Endothelial cell of umbilical vein (primary cell): ENCODE measurements around the gene MIOS. TPM values are rescaled to one million over a fixed set of nuclear protein-coding genes. Genes with fewer than 3 reads are reported as not detected.

Source experiments
- BruUV-seq: library from RNA; stranded (reverse); fragments of 400-500 nt; replicated peaks from 2 replicates; lab custom pipeline; 2021; lab: Mats Ljungman, UMichigan
- CTCF ChIA-PET: fragments of 300-600, 350-600 bp; sonication (Branson Sonifier 250); formaldehyde crosslinking; loops from one replicate; lab custom pipeline; 2021; ENCODE audit warnings: antibody characterized with exemption, inconsistent platforms; lab: Charles Lee
- POLR2A ChIA-PET: fragments of 300-600, 350-600 bp; sonication (Branson Sonifier 250); formaldehyde crosslinking; loops from one replicate; lab custom pipeline; 2021; ENCODE audit warnings: antibody characterized with exemption, inconsistent platforms; lab: Charles Lee
- DNase-seq: peaks from one replicate; pipeline ENCODE4 v3.0.0-alpha.2; 2011; ENCODE audit warnings: low read depth, low spot score
- FAIRE-seq: peaks from 2 replicates; lab custom pipeline; 2011; peaks lifted over from hg19 to GRCh38; lab: Jason Lieb, UNC
- H2AFZ ChIP-seq: 2 replicates; pipeline ENCODE4 v1.6.0; 2012; ENCODE audit warnings: low read depth, low read length, control low read depth, inconsistent platforms
- H3K27ac ChIP-seq: 2 replicates; pipeline ENCODE4 v1.5.1; 2011; ENCODE audit warnings: low read depth, mild to moderate bottlenecking, control low read depth, low read length, moderate library complexity; ENCODE audit not compliant: insufficient read depth
- H3K27me3 ChIP-seq, 2 experiments: 2 replicates each; pipeline versions ENCODE4 v1.6.0 to v1.6.1; 2011; ENCODE audit warnings: low read length in 2 of 2, mixed read lengths in 1 of 2; ENCODE audit not compliant: control insufficient read depth in 2 of 2, insufficient read depth in 2 of 2
- H3K36me3 ChIP-seq, 2 experiments: 2 replicates in 1 of 2; 3 replicates in 1 of 2; pipeline ENCODE4 v1.5.1; 2011; ENCODE audit warnings: low read length in 2 of 2, mild to moderate bottlenecking in 1 of 2, moderate library complexity in 1 of 2; ENCODE audit not compliant: control insufficient read depth in 2 of 2, insufficient read depth in 2 of 2; ENCODE audit errors: extremely low read depth in 1 of 2
- H3K4me1 ChIP-seq: 3 replicates; pipeline ENCODE4 v1.5.1; 2011; ENCODE audit warnings: mild to moderate bottlenecking, low read length; ENCODE audit not compliant: control insufficient read depth, insufficient read depth; ENCODE audit errors: extremely low read depth
- H3K4me2 ChIP-seq: 2 replicates; pipeline ENCODE4 v1.6.1; 2011; ENCODE audit warnings: low read length, control low read depth, mixed read lengths; ENCODE audit not compliant: insufficient read depth
- H3K4me3 ChIP-seq, 3 experiments: fragments of 200-600 bp in 1 of 3; sonication (generic), shearing (Covaris generic) in 1 of 3; replicated peaks in 1 of 3; 2 replicates each; pipeline ENCODE4 v1.5.1; 2011 to 2016; ENCODE audit warnings: control low read depth in 3 of 3, low read length in 3 of 3, mild to moderate bottlenecking in 2 of 3, inconsistent platforms in 1 of 3, low read depth in 1 of 3, moderate library complexity in 1 of 3; ENCODE audit not compliant: insufficient read depth in 1 of 3
- H3K79me2 ChIP-seq: 2 replicates; pipeline ENCODE4 v1.6.0; 2012; ENCODE audit warnings: low read length, inconsistent platforms; ENCODE audit not compliant: control insufficient read depth, insufficient read depth
- H3K9ac ChIP-seq: replicated peaks from 2 replicates; pipeline ENCODE3; 2011; ENCODE audit warnings: low read length, control low read depth; ENCODE audit not compliant: insufficient read depth; ENCODE audit errors: extremely low read depth
- H3K9me1 ChIP-seq: replicated peaks from 3 replicates; pipeline ENCODE4 v1.6.0; 2011; ENCODE audit warnings: mild to moderate bottlenecking, low read length; ENCODE audit not compliant: control insufficient read depth, insufficient read depth; ENCODE audit errors: extremely low read depth
- H3K9me3 ChIP-seq: replicated peaks from 2 replicates; pipeline ENCODE4 v1.5.1; 2012; ENCODE audit warnings: low read length, inconsistent platforms; ENCODE audit not compliant: control insufficient read depth, insufficient read depth
- H4K20me1 ChIP-seq: replicated peaks from 2 replicates; pipeline ENCODE3; 2011; ENCODE audit warnings: mild to moderate bottlenecking, low read length; ENCODE audit not compliant: control insufficient read depth, insufficient read depth; ENCODE audit errors: extremely low read depth
- EZH2 ChIP-seq: IDR thresholded peaks from 2 replicates; pipeline ENCODE4 v1.6.1; 2012; ENCODE audit warnings: borderline replicate concordance, low read depth, mild to moderate bottlenecking, moderate library complexity, low read length, inconsistent platforms; ENCODE audit not compliant: severe bottlenecking
- FOS ChIP-seq: IDR thresholded peaks from 2 replicates; pipeline ENCODE4 v1.6.1; 2011; ENCODE audit warnings: mild to moderate bottlenecking, low read length, moderate library complexity, borderline replicate concordance; ENCODE audit not compliant: insufficient read depth
- GATA2 ChIP-seq: IDR thresholded peaks from 2 replicates; pipeline ENCODE4 v1.7.0; 2011; ENCODE audit warnings: low read depth, mild to moderate bottlenecking, moderate library complexity, mixed read lengths, low read length; ENCODE audit not compliant: insufficient read length, insufficient read depth
- JUN ChIP-seq: IDR thresholded peaks from 2 replicates; pipeline ENCODE4 v1.6.1; 2011; ENCODE audit warnings: borderline replicate concordance, low read depth; ENCODE audit not compliant: insufficient read length, insufficient read depth
- MYC ChIP-seq: IDR thresholded peaks from one replicate; pipeline ENCODE4 v1.6.1; 2011; ENCODE audit warnings: mild to moderate bottlenecking, low read depth, low read length
- POLR2A ChIP-seq: IDR thresholded peaks from 2 replicates; pipeline ENCODE4 v1.6.1; 2012; ENCODE audit warnings: low read depth, mild to moderate bottlenecking, control low read depth, low read length
- POLR2AphosphoS5 ChIP-seq: IDR thresholded peaks from 2 replicates; pipeline ENCODE4 v1.6.1; 2012; ENCODE audit warnings: low read depth, mild to moderate bottlenecking, control low read depth, low read length, moderate library complexity; ENCODE audit not compliant: insufficient read depth
- dilution Hi-C: fragments of 300-500 bp; cut with MboI; formaldehyde crosslinking; loops from one replicate; pipeline ENCODE4 v1.15.0; 2019; ENCODE audit warnings: low sequenced_read_pairs; ENCODE audit not compliant: extremely low pct_ligation_motif_present
- intact Hi-C: fragments of 100-400 bp; cut with micrococcal nuclease; formaldehyde crosslinking; loops from one replicate; pipeline ENCODE4 v1.10.0; 2022
- polyA plus RNA-seq, 4 experiments: library from polyadenylated mRNA; depleted of rRNA in 3 of 4; stranded (reverse) in 3 of 4; unstranded in 1 of 4; fragments of >200 nt; gene quantifications; 2 replicates each; pipeline versions ENCODE4 v1.2.1 to v1.2.3, GENCODE V29; 2011 to 2012; ENCODE audit warnings: missing spikeins in 1 of 4
- total RNA-seq: library from RNA; stranded (reverse); gene quantifications from 2 replicates; pipeline ENCODE4 v1.2.3, GENCODE V29; 2021
- TF ChIP-seq, protein P1 (sequence below): IDR thresholded peaks from 2 replicates; pipeline ENCODE4 v1.6.1; 2011; ENCODE audit not compliant: insufficient read depth, insufficient read length
- TF ChIP-seq, protein P2 (sequence below), 2 donors: IDR thresholded peaks; 1 replicate in 1 of 2; 2 replicates in 1 of 2; pipeline ENCODE4 v1.5.1; 2011; ENCODE audit warnings: low read length in 2 of 2, mild to moderate bottlenecking in 2 of 2, moderate library complexity in 2 of 2, control low read depth in 1 of 2, inconsistent platforms in 1 of 2, low read depth in 1 of 2; ENCODE audit not compliant: insufficient read depth in 1 of 2; ENCODE audit errors: extremely low read depth in 1 of 2

Gene MIOS
- total and polyA plus RNA-seq, 2 donors (not counting 3 experiments of a cell fraction or from before 2014, with no cell fraction given): 8.5 to 16.8 TPM

DNA sequence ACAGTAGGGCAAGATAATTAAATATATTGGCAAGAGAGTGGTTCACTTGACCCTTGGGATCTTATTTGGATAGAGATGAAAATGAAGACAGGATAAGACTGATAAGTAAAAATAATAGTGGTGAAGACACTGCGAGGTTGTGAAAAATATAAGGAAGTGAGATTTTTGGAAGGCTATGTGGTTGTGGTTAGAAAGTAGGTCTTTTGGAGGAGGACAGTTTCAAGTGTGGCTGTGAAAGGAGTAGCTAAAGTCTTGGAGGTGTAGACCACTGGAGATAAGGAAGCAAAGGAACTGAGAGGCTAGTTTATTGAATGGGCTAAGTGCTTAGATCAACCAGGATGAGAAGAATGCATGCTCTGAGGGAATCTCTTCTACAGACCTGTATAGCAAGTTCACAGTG is 11.2 kb downstream of the MIOS start:
- TF ChIP-seq, protein P1, sequence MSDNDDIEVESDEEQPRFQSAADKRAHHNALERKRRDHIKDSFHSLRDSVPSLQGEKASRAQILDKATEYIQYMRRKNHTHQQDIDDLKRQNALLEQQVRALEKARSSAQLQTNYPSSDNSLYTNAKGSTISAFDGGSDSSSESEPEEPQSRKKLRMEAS: no peak
- TF ChIP-seq GATA2 (no peak), POLR2AphosphoS5 (no peak), POLR2A (no peak), MYC (no peak)
- TF ChIP-seq, protein P2, sequence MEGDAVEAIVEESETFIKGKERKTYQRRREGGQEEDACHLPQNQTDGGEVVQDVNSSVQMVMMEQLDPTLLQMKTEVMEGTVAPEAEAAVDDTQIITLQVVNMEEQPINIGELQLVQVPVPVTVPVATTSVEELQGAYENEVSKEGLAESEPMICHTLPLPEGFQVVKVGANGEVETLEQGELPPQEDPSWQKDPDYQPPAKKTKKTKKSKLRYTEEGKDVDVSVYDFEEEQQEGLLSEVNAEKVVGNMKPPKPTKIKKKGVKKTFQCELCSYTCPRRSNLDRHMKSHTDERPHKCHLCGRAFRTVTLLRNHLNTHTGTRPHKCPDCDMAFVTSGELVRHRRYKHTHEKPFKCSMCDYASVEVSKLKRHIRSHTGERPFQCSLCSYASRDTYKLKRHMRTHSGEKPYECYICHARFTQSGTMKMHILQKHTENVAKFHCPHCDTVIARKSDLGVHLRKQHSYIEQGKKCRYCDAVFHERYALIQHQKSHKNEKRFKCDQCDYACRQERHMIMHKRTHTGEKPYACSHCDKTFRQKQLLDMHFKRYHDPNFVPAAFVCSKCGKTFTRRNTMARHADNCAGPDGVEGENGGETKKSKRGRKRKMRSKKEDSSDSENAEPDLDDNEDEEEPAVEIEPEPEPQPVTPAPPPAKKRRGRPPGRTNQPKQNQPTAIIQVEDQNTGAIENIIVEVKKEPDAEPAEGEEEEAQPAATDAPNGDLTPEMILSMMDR (IDR thresholded peaks at IDR 0.05; ENCODE audit: extremely low read depth in 1 of 2, insufficient read depth in 1 of 2, low read depth in 1 of 2, low read length in 2 of 2): no peak

DNA sequence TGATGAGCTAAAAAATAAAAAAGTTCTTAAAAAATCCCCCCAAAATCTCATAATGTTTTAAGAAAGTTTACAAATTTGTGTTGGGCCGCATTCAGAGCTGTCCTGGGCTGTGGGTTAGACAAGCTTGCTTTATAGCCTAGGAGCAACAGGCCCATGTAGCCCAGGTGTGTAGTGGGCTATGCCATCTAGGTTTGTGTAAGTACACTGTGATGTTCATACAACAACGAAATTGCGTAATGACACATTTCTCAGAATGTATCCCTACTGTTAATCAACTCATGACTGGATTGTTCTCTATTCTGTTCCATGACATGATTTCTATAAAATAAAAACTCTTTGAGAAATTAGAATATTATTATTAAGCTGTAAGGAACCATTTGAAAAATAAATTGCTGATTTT is 13.0 kb downstream of the MIOS start:
- FAIRE-seq (no peak), DNase-seq (no peak)
- no TSS peak for BruUV-seq
- no peaks in the 10 kb centered on the region for H3K36me3 ChIP-seq
- no peaks in the 10 kb centered on the region for H3K79me2 ChIP-seq
- H3K4me1 ChIP-seq: peaks cover 4% of the 10 kb centered on the region
- H3K27ac ChIP-seq: no peak overlapping the region
- H2AFZ ChIP-seq: no peak overlapping the region
- TF ChIP-seq MYC (no peak), GATA2 (no peak), JUN (no peak), EZH2 (no peak), POLR2AphosphoS5 (no peak), FOS (no peak), POLR2A (no peak)
- TF ChIP-seq, protein P1: no peak
- TF ChIP-seq, protein P2 (IDR thresholded peaks at IDR 0.05; ENCODE audit: extremely low read depth in 1 of 2, insufficient read depth in 1 of 2, low read depth in 1 of 2, low read length in 2 of 2): no peak
- ChIA-PET CTCF (interaction anchor here (2.5 kb wide), 1 partner anchor 15 kb away, joined by 7 read pairs; no protein-coding TSS in a partner anchor), POLR2A (no interaction called here)
- H3K27me3 ChIP-seq: no peaks in the 10 kb centered on the region
- no peaks in the 10 kb centered on the region for H4K20me1 ChIP-seq
- no peak overlapping the region for H3K4me2 ChIP-seq
- no peak overlapping the region for H3K9ac ChIP-seq
- no peak overlapping the region for H3K4me3 ChIP-seq
- no peaks in the 10 kb centered on the region for H3K9me3 ChIP-seq
- intact Hi-C loops: no loop called here
- H3K9me1 ChIP-seq: no peaks in the 10 kb centered on the region
- dilution Hi-C loops: no loop called here

More for the DNA sequence above, 11.2 kb downstream of the MIOS start:
- no peaks in the 10 kb centered on the region for H3K36me3 ChIP-seq
- CTCF ChIA-PET: no interaction called here
- H3K27ac ChIP-seq: no peak overlapping the region
- dilution Hi-C loops: no loop called here
- no TSS peak for BruUV-seq
- no peaks in the 10 kb centered on the region for H3K27me3 ChIP-seq
- no peak overlapping the region for H3K4me3 ChIP-seq
- H2AFZ ChIP-seq: no peak overlapping the region
- POLR2A ChIA-PET: no interaction called here
- no peaks in the 10 kb centered on the region for H4K20me1 ChIP-seq
- H3K9me3 ChIP-seq: no peaks in the 10 kb centered on the region
- intact Hi-C loops: no loop called here
- H3K4me1 ChIP-seq: peaks cover 4% of the 10 kb centered on the region
- H3K9ac ChIP-seq: no peak overlapping the region
- no peaks in the 10 kb centered on the region for H3K9me1 ChIP-seq
- FAIRE-seq (no peak), DNase-seq (no peak)
- no peak overlapping the region for H3K4me2 ChIP-seq
- H3K79me2 ChIP-seq: peaks cover 2% of the 10 kb centered on the region
